Upper lobe of left lung (tissue), 4 donors: ENCODE results near the gene DNAI1.

Experiments used
- CTCF ChIP-seq, 6 experiments: fragments of 450-650 bp in 4 of 6; fragments of 200-600 bp in 2 of 6; sonication (generic) in 2 of 6; IDR thresholded peaks; one replicate each; pipeline ENCODE4 v1.5.1; 2016 to 2019; ENCODE audit warnings: antibody characterized with exemption in 6 of 6
- EP300 ChIP-seq, 4 donors: sonication (generic); formaldehyde crosslinking; IDR thresholded peaks; one replicate each; pipeline ENCODE4 v1.5.1; 2017; ENCODE audit warnings: antibody characterized with exemption in 4 of 4, control low read depth in 2 of 4

DNA sequence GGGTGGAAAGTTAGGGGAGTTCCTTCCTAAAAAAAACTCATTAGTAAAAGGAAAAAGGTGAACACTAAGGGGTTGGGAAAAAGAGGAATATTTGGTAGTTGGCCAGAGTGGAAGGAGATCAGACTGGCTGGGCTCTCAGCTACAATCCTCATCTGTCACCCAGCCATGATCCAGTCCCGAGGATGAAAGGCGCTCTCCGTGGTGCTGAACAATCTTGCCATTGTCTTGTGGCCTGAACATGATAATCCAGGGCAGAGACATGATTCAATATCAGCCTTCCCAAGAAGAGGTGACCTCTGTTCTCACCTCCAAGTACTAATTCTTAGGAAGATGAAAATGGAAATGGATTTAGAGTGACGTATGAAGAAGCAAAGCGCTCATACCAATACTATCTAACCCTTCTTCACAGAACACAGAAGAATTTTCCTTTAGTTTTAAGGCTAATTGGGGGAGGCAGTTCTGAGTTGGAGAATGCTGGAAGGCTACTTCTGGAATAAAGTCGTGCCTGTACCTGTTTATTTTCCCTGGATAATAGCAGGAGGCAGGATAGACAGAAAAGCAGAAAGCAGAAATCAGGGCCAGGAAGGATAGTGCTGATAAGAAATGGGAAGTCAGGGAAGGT, 45.3 kb upstream of the DNAI1 start:
- no peak for TF ChIP-seq EP300 (IDR thresholded peaks at IDR 0.05)
- no peak for TF ChIP-seq CTCF (IDR thresholded peaks at IDR 0.05)
